Stimulated activated CD4-positive, alpha-beta T cell treated with anti-CD3 and anti-CD28 coated beads, Interleukin-15, amount 100 ng/mL, for 1 hour (primary cell): ENCODE measurements around the gene ALAD.
"Not testable (repeated sequence)": the region's sequence is repeated elsewhere in the genome, so short reads cannot be mapped to it uniquely, and the experiment has no call there.

Experiments
- DNase-seq, 2 donors: peaks; one replicate each; pipeline ENCODE4 v3.0.0-alpha.2; 2020; ENCODE audit warnings: low read depth in 1 of 2, low spot score in 1 of 2

The ALAD gene

GRCh38 chr9:113399646-113400200 lies 1.4 kb downstream of the ALAD start:
- DNase-seq = no peak

GRCh38 chr9:113398796-113399195 lies 2.3 kb downstream of the ALAD start:
- DNase-seq = no peak

- no peak for DNase-seq
These were observed 3.9 kb downstream of the ALAD start for GRCh38 chr9:113397203-113397631.

- no peak for DNase-seq
These were observed 5.9 kb downstream of the ALAD start for GRCh38 chr9:113395000-113395861.

GRCh38 chr9:113393281-113393680 lies 7.8 kb downstream of the ALAD start:
- DNase-seq = no peak

GRCh38 chr9:113391917-113392316 lies 9.2 kb downstream of the ALAD start:
- DNase-seq = no peak

- no peak for DNase-seq
These were observed 10.7 kb downstream of the ALAD start for GRCh38 chr9:113390192-113390960.

GRCh38 chr9:113389451-113389850 lies 11.6 kb downstream of the ALAD start:
- DNase-seq = no peak

- DNase-seq = no peak
These were observed 12.3 kb downstream of the ALAD start for GRCh38 chr9:113388833-113389232.

GRCh38 chr9:113387560-113388230 lies 13.4 kb downstream of the ALAD start:
- no peak for DNase-seq

GRCh38 chr9:113386571-113387393 lies 14.3 kb downstream of the ALAD start:
- DNase-seq = no peak

- no peak for DNase-seq
These were observed 19.1 kb downstream of the ALAD start for GRCh38 chr9:113381909-113382411.

GRCh38 chr9:113381441-113381840 lies 19.6 kb downstream of the ALAD start:
- DNase-seq = not testable (repeated sequence)

- DNase-seq = no peak
These were observed 20.2 kb downstream of the ALAD start for GRCh38 chr9:113380869-113381378.

- not testable (repeated sequence) for DNase-seq
These were observed 21.3 kb downstream of the ALAD start for GRCh38 chr9:113379829-113380210.

- not testable (repeated sequence) for DNase-seq
These were observed 21.8 kb downstream of the ALAD start for GRCh38 chr9:113379094-113379828.

GRCh38 chr9:113376634-113377567 lies 24.2 kb downstream of the ALAD start, which contains the start of gene HDHD3:
TSS of gene HDHD3 (minus strand) at chr9:113376986. CDS start at chr9:113374354, 2,632 bp downstream.
- DNase-seq = peak; percentile 49 to 68
